ENCODE results near the gene GHSR.

DNA sequence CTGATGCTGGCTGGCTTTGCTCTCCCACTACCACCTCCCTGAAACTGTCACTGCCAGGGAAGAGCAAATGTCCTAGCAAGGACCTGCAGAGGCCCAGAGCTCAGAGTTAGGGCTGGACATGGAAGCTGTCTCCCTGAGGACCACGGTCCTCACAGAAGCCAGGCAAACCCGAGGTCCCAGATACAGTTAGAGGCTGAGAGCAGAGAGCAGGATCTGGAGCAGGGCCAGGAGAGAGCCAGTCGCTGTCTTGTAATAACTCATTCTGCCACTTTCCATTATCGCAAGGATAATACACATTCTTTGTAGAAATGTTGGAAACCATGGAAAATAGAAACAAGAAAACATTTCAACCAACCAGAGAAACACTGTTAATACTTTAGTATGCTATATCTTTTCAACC is 10.1 kb downstream of the GHSR start:
- TF ChIP-seq, protein P1, sequence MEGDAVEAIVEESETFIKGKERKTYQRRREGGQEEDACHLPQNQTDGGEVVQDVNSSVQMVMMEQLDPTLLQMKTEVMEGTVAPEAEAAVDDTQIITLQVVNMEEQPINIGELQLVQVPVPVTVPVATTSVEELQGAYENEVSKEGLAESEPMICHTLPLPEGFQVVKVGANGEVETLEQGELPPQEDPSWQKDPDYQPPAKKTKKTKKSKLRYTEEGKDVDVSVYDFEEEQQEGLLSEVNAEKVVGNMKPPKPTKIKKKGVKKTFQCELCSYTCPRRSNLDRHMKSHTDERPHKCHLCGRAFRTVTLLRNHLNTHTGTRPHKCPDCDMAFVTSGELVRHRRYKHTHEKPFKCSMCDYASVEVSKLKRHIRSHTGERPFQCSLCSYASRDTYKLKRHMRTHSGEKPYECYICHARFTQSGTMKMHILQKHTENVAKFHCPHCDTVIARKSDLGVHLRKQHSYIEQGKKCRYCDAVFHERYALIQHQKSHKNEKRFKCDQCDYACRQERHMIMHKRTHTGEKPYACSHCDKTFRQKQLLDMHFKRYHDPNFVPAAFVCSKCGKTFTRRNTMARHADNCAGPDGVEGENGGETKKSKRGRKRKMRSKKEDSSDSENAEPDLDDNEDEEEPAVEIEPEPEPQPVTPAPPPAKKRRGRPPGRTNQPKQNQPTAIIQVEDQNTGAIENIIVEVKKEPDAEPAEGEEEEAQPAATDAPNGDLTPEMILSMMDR (IDR thresholded peaks at IDR 0.05), result no peak
- TF ChIP-seq POLR2A (IDR thresholded peaks at IDR 0.05) (no peak), EP300 (IDR thresholded peaks at IDR 0.05) (no peak), POLR2AphosphoS5 (IDR thresholded peaks at IDR 0.05) (no peak)
